GM19240 (cell line): ENCODE measurements around the gene QPCTL.

Source experiments
- DNase-seq: peaks from one replicate; pipeline ENCODE4 v3.0.0; 2011; ENCODE audit warnings: low spot score; ENCODE audit not compliant: insufficient read length

Gene QPCTL

DNA sequence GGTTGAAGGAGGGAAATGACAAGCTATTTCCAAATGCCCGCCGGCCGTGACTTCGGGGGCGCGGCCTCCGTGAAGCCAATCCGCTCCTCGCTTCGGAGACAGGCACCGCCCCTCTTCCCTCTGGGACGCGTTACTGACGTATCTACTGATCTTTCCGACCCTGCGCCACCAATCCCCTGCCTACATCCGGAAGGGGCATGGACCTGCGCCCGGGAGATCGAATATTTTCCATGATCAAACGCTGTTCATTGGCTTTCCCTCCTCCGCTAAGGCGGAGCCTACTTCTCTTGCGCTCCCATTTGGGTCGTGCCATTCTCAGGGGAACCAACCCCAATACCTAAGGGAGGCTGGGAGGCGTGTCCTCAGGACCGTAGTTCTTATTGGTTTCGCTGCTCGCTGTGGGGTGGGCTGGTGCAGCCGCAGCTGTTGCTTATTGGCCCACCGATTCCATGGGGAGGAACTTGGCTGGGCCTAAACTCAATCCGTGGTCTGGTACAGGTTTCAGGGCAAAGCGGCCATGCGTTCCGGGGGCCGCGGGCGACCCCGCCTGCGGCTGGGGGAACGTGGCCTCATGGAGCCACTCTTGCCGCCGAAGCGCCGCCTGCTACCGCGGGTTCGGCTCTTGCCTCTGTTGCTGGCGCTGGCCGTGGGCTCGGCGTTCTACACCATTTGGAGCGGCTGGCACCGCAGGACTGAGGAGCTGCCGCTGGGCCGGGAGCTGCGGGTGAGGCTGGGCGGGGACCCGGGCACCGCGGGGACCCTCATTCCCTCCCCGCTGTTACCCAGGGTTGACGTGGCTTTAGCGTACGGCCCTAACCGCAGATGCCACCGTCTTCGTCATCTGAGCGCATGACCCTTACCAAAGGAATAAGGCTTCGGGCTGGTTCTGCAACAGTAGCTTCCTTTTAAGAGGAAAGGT, at the start of gene QPCTL:
TSS of gene QPCTL (plus strand) at position 480 of the 919 bp plus-strand sequence. CDS start at position 518, 38 bp downstream.
- DNase-seq: peak; percentile 88

DNA sequence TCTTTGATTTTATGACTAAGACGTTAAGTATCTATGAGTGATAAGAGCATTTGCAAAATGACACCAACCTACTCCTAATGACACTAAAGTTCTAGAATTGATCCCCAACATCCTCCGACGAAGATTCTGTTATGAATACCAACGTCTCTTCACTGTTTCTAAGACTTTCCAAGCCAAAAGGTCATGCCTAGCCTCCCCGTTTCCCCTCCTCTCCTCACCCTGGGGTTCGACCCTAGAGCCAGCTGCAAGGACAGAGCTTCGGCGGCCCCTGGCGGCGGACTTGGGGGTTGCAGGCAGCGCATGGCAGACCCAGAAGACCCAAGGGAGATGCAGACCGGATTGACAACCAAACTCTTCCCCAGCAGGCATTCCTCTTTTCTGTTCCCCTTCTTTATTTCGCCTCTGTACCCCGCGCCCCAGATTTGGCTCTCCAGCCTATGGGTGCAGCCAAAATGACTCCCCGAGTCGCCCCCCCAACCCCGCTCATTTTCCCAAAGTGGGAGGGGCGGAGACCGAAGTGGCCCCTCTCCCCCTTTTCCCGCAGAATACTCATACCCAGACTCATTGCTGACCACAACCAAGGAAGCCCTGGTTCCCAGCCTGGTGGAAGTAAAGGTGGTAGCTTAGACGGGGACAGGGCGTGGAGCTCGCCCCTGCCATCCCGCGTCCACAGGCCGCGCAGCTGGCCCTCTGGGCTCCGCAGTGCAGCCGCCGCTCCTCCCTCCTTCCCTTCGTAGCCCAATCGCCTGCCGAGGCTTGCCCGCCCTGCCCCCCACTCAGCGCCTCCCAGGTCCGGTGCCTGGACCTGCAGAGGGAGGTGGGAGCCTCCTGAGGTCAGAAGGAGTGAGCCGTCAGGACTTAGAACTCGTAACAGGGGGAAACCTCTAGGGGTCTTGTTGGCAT, 49.2 kb upstream of the QPCTL start:
- peak; percentile 80 for DNase-seq

DNA sequence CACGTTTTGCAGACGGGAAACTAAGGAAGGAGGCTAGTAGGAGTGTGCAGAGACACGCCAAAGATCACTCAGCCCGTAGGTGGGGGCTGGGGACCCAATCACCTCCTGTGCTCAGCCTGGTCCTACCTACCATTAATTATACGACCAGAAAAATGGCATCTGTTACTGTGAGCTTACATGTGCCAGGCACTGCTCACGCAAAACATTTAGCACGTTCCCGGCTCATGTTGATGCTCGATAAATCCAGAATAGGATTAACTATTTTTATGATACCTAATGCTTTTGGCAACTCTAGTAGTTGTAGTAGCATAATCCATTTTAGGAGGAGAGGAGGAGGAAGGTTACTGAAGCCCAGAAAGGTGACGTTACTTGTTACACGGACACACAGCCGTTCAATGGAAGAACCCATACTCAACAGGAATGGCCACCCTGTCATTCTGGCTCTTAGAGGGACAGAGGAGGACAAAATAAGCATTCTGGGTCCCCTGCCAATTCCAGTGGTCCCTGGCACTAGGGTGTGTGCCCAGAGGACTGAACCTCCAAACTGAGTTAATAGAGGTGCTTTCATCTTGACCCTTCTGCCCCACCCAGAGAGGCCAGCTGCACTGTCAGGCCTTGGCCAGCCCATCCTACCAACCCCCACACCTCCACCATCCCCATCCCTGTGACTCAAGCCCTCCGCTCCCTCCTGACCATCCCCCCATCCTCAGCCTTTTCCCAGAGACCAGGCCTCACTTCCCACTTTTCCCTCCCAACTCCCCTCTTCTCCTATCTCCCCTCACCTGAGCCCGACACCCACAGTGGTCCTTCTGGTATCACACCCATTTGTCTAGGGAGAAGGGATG, 48.3 kb upstream of the QPCTL start:
- no peak for DNase-seq

DNA sequence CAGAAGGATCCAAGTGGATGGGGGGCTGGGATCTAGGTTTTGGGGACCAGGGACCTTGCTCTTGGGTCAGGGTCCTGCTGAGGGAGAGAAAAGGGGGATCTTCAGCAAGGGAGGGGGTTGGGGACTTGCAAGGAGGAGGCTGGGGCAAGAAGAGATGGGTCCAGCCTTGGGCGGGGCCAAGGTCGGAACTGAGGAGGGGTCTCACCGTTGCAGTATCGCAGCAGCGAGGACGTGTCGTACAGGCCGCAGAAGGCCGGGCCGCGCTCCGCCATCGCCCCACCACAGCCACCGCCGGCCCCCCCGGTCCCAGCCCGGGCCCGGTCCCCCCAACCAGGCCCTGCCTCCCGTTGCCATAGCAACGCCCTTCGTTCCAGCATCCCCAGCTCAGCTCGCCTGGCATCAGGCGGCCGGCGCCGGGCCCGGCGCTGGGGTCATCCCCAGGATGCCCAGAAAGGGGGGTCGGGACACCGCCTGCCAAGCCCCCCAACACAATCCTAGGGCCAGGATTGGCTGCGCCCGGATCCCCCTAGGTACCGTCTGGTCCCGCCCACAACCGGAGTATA, 47.3 kb upstream of the QPCTL start:
- DNase-seq: no peak

DNA sequence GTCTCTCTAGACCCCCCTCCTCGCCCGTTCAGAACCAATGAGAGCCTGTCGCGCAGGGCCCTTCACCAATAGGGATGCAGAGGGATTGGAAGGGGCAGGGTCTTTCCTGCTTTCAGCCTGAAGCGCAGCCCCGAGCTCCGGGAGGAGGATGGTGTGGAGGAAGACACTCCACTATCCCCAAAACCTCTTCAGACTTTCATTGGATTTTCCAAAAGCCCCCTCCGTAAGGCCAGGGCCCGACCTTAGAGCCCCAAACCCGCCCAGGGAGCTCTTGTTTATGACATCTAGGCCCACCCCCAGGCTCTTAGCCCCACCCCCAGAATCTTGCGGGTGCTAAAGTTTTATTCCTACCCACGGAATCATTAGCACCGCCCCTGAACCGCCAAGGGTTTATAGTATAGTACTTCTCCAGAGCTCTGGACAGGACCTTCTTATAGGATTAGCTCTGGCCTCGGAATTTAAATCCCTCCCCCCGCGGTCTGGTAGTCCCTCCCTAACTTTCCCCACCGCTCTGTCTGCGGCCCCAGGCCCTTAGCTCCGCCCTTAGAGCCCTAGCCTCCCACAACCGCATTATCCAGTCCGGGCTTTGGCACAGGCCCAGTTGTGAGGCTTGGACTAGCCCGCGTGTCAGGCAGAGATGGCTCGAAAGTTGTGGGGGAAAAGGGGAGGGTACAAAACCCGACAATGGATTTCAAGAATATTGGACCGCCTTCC, 46.7 kb upstream of the QPCTL start:
- DNase-seq: peak; percentile 91

DNA sequence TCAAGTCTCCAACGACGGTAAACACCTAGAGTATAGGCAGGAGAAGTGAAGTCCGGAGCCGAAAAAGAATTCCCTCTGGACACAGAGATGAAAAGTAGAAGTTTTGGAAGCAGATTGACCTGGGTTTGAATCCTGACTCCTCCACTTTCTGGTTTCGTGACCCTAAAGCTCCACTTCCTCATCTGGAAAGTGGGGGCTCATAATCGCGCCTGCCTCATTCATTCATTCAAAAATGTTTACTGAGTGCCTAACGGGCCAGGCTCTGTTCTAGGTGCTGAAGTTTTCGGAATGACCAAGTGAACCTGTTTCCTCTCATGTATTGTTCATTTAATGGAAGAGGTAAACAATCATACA, 46.1 kb upstream of the QPCTL start:
- no peak for DNase-seq

DNA sequence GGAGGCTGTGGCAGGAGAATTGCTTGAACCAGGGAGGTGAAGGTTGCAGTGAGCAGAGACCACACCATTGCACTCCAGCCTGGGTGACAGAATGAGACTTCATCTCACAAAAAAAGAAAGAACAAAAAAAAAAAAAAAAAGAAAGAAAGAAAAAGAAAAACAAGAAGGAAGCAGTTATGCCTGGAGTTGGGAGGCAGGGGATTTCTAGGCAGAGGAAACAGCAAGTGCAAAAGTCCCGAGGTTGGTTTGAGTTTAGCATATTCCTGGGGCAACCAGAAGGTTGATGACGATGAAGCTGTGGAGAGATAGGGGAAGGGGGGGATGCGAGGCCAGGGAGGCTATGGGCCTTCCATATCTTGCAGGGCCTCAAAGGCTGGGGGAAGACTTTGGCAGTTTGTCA, 41.7 kb upstream of the QPCTL start:
- DNase-seq: no peak

DNA sequence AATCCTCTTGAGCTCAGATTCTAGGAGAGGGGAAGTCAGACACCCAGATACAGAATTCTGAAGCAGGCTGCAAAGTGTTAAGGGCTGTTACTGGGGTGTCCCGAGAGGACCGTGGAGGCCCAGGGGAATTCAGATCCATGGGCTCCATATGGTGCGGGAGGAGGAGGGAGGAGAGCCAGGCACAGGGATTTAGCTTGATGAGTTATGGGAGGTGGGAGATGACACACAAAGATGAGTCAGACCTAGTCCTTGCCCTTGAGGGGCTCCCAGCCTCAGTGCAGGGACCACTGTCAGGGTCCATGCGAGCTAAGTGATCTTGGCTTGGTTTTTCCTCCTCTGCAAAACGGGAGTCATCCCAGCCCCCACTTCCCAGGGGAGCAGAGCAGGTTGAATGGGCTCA, 38.8 kb upstream of the QPCTL start:
- DNase-seq: no peak

DNA sequence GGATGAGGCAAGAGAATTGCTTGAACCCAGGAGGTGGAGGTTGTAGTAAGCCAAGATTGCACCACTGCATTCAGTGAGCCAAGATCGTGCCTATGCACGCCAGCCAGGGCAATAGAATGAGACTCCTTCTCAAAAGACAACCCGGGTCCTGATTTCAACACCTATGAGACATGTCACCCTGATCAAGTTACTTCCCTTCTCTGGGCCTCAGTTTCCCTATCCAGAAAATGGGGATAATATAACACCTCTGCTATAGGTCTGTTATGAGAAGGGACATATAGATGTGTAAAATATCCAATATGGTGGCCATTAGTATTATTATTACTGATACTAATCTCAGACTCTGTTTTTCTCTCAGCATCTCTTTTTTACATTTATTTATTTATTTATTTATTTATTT, 37.4 kb upstream of the QPCTL start:
- no peak for DNase-seq

DNA sequence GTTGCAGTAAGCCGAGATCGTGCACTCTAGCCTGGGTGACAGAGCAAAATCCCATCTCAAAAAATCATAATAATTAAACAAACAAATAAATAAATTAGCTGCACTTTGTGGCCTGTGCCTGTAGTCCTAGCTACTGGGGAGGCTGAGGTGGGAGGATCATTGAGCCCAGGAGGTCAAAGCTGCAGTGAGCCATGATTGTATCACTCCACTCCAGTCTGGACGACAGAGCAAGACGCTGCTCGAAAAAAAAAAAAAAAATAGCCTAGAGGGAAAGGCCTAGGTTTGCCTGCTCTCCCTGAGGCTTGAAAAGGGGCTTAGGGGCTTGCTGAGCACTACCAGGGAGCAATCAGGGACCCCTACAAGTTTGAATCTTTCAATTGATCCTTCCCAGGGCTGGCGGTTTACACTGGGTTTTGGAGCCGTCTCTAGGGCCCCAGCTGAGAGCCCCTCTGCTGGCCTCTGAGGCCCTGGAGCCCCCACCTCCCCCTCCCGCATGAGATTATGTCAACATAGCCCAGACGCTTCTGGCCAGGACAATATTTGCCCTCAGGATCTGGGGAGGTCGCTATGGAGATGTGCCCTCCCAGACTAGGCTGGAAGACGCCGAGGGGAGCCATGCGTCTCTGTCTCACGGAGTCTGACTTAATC, 34.8 kb upstream of the QPCTL start:
- no peak for DNase-seq

DNA sequence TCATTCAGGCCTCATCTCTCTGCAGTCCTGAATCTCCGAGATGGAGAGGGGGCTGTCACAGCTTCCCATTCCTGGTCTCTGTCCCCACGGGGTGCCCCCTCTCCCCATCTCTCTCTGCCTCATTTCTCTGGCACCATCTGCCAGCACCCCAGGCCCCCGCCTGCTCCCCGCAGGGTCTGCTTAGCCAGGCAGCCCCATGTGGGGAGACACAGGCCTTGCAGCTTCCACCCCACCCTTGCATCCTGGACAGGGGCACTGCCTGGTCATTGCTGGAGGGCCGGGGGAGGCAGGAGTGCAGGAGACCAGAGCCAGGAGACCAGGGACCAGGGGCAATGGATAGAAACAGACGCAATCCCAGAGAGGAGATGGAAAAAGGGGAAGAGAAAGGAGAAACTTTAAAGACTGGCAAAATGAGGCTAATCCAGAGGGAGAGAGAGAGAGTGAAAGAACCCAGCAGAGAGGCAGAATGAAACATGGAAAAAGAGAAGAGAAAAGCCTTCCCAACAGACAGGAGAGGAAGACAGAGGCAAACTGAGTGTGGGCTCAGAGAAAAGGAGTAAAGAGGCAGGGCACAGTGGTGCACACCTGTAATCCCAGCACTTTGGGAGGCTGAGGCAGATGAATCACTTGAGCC, 33.3 kb upstream of the QPCTL start:
- no peak for DNase-seq

DNA sequence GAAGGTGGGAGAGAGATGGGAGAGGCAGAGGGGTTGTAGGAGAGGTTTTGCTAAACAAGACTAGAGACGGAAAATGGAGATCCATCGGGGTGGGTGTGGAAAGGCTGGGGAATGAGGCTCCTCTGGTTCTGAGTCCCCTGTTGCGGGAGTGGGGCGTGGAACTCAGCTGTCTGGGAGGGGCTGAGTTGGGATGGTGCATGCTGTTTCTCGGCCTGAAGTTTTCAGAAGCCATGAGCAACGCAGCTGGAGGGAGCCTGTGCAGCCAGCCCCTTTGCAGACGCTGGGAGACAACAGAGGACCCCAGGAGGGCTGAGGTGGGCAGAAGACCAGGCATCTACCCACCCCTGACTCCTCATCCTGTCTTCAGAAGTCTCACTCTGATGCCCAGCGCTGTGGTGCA, 31.8 kb upstream of the QPCTL start:
- no peak for DNase-seq

DNA sequence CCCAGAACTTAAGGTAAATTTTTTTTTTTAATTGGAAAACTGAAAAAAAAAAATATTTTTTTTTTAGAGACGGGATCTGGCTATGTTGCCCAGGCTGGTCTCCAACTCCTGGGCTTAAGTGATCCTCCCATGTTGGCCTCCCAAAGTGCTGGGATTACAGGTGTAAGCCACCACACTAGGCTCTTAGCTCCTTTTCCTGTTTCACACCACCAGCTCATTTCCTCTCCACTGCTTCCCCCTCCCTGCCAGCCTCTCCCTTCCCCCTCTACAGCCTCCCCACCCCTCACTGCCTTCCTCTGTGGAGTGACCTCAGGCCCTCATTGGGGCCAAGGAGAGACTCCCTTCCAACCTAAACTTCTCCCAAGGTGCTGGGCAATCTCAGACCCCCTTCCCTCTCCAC, 28.7 kb upstream of the QPCTL start:
- DNase-seq: no peak

DNA sequence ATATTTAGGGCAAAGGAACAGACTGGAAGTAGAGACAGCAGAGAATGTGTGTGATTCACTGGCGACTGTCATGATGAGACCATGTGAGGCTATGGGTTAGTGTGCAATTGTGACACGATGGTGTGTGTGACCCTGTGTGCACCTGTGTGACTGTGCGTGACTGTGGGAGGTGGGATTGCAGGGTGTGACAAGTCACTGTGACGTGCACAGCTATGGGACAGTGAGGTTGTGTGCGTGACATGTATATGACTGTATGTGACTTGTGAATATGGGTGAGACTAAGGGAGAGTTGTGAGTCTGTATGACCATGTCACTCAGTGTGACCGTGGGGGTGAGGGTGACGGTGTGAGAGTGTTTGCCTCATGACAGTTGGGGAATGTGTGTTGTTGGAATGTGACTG, 27.9 kb upstream of the QPCTL start:
- DNase-seq: no peak

DNA sequence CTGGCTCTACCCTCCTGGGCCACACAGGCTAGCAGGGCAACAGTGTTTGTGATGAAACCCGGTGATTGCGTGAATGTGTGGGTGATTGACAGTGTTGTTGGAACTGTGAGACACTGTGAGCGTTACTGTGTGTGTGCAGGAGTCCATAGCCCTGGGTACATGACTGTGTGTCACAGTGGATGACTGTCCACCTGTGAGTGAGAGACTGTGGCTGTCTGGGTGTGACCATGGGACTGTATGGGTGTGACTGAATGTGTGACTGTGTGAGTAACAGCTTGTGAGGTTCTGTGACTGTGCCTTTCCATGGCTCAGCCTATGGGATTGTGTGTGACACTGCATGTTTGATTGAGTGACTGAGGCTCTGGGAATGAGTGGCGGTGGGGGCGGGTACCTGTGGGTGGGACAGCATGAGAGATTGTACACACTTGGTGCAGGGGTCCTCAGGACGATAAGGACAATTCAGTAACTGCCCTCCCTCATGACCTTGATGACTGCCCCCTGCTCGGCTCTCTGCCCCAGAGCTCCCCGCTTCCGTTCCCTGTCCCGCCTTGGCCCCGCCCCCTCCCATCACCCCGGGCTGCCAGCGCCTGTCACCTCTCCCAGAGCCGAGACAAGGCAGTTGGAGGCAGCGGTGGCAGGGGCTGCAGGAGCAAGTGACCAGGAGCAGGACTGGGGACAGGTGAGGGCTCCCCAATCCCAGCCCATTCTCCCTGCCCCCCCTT, 24.7 kb upstream of the QPCTL start, which contains the start of gene GIPR:
TSS of gene GIPR (plus strand) at position 602 of the 722 bp plus-strand sequence. CDS start 1,300 bp downstream, outside the sequence.
- peak; percentile 83 for DNase-seq

DNA sequence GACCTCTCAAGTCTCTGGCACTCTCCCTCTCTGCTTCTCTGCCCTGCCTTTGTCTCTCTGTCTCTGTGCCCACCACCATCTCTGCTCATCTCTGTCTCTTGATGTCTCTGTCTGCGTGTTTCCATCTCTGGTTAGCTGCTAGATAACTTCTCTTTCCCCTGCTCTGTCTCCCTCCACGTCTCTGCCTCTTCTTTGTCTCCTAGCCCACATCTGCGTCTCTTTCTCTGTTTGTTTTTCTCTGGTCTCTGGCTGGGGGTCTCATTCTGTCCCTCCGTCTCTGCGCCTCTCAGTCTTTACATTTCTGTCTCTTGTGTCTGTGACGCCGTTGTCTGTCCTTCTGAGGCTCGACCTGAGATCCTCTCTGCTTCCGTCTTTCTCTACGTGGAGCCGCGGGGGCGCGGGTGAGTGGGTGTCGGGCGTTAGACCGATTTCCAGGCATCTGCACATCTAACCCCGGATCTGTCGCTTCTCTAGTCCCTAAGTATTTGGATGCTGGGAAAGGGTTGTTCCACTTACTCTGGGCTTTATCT, 24.1 kb upstream of the QPCTL start:
- peak; percentile 22 for DNase-seq

DNA sequence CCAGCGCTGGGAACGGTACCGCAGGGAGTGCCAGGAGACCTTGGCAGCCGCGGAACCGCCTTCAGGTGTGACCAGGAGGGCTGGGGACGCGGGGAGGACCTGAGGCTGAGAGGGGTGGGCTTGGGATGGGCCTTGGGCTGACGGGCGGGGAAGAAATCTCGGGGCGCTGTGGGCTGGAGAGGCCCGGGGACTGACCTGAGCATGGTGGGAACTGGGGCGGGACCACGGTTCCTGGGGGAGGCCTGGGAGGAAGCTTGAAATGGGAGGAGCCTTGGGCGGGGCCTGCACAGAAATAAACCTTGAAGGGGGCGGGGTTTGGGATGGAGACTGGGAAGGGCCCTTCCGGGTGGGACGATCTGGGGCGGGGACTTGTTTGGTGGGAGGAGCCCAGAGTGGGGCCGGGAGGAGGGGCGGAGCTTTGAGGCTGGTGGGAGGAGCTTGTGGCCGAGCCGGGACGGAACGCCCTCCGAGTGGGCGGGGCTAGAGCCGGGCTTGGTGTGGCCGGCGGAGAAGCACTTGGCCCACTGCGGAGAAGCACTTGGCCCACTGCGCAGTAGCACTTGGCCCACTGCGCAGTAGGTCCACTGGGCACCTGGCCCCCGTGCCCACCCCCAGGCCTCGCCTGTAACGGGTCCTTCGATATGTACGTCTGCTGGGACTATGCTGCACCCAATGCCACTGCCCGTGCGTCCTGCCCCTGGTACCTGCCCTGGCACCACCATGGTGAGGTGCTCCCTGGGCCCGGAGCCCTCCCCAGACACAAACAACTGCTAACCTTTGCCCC, 21.6 kb upstream of the QPCTL start:
- peak; percentile 77 for DNase-seq

DNA sequence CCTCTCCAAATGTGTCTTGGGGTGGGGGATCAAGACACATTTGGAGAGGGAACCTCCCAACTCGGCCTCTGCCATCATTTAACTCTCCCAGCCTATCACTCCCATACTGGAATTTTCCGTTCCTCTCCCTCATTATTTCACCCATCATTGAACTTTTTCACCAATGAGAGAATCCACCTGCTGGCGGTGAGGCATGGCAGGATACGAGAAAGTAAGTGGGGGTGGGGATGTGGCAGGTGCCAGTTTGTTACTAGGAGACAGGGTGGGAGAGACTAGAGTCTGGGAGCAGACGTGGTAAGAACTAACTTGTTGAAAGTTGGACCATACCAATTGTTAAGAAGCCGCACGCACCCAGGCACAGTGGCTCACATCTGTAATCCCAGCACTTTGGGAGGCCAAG, 17.5 kb upstream of the QPCTL start:
- DNase-seq: no peak
